ENCODE measurements around the gene FAM180A. TPM values are rescaled to one million over a fixed set of nuclear protein-coding genes. Genes with fewer than 3 reads are reported as not detected.

Gene FAM180A
- polyA plus RNA-seq, 1 donor from 2014 or later = not detected

GRCh38 chr7:135742371-135742770 lies 6.2 kb downstream of the FAM180A start (continued):
- no peak for TF ChIP-seq CTCF (IDR thresholded peaks at IDR 0.05; ENCODE audit: poor library complexity, severe bottlenecking)

GRCh38 chr7:135741905-135742304 lies 6.7 kb downstream of the FAM180A start:
- no peaks in the 10 kb centered on the region for H4K20me1 ChIP-seq (ENCODE audit: insufficient read depth)
- H3F3A ChIP-seq (ENCODE audit: insufficient read depth, low read length, poor library complexity, severe bottlenecking) = no peaks in the 10 kb centered on the region

More at GRCh38 chr7:135741905-135742304, 6.7 kb downstream of the FAM180A start:
- Histone ChIP-seq H3K27ac (ENCODE audit: low read length) (no peak overlapping the region), H3K4me2 (ENCODE audit: low read length) (no peak overlapping the region), H3K9ac (ENCODE audit: low read length) (no peak overlapping the region), H2AFZ (ENCODE audit: low read depth, low read length) (no peak overlapping the region), H3K79me2 (replicated peaks; ENCODE audit: insufficient read depth, low read length) (no peaks in the 10 kb centered on the region), H3K4me3 (ENCODE audit: low read length) (no peak overlapping the region), H3K27me3 (ENCODE audit: insufficient read depth, low read depth, low read length) (no peaks in the 10 kb centered on the region), H3K9me3 (ENCODE audit: low read length) (no peaks in the 10 kb centered on the region), H3K9me2 (ENCODE audit: insufficient read depth, low read length) (no peaks in the 10 kb centered on the region), H3K36me3 (ENCODE audit: insufficient read depth, low read length) (no peaks in the 10 kb centered on the region)
- TF ChIP-seq EZH2 (IDR thresholded peaks at IDR 0.05; ENCODE audit: borderline replicate concordance, insufficient read depth, low read length, poor library complexity, severe bottlenecking) (no peak), POLR2AphosphoS5 (IDR thresholded peaks at IDR 0.05) (no peak), RAD21 (conservative IDR thresholded peaks at IDR 0.05) (no peak), MXI1 (conservative IDR thresholded peaks at IDR 0.05; ENCODE audit: poor library complexity, severe bottlenecking) (no peak), CTCF (IDR thresholded peaks at IDR 0.05; ENCODE audit: poor library complexity, severe bottlenecking) (no peak), SMC3 (conservative IDR thresholded peaks at IDR 0.05; ENCODE audit: poor library complexity) (no peak), EP300 (conservative IDR thresholded peaks at IDR 0.05; ENCODE audit: poor library complexity, severe bottlenecking) (no peak), REST (IDR thresholded peaks at IDR 0.05; ENCODE audit: borderline replicate concordance) (no peak), TAF1 (IDR thresholded peaks at IDR 0.05; ENCODE audit: low read depth) (no peak)
